Measurements from ENCODE around the gene SBK1.

SBK1 gene

DNA sequence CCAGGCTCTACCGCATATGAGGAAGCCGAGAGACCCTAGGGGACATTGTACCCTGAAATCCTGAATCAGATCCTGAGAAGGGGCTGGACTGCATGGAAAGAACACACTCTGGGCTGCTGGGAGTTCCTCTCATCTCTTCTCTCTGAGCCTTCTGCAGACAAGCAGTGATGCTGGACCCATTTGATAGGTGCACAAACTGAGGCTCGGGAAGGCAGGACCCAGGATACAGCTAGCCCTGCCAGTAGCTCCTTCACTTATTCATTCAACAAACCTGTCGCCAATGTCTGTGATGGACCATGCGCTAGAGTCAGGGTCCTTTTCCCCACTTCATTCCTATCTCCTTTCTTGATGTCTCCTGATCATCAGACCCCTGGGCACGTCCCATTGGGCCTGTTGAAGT is 1.9 kb downstream of the SBK1 start:
- TF ChIP-seq, protein P1, sequence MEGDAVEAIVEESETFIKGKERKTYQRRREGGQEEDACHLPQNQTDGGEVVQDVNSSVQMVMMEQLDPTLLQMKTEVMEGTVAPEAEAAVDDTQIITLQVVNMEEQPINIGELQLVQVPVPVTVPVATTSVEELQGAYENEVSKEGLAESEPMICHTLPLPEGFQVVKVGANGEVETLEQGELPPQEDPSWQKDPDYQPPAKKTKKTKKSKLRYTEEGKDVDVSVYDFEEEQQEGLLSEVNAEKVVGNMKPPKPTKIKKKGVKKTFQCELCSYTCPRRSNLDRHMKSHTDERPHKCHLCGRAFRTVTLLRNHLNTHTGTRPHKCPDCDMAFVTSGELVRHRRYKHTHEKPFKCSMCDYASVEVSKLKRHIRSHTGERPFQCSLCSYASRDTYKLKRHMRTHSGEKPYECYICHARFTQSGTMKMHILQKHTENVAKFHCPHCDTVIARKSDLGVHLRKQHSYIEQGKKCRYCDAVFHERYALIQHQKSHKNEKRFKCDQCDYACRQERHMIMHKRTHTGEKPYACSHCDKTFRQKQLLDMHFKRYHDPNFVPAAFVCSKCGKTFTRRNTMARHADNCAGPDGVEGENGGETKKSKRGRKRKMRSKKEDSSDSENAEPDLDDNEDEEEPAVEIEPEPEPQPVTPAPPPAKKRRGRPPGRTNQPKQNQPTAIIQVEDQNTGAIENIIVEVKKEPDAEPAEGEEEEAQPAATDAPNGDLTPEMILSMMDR (IDR thresholded peaks at IDR 0.05; ENCODE audit: control extremely low read depth, extremely low read depth, low read depth, missing control alignments) = no peak
- ChIA-PET POLR2A (no interaction called here), CTCF (interaction anchor here (1.0 to 2.4 kb wide), 2 partner anchors 23 to 27 kb away, joined by 3 to 6 read pairs; no protein-coding TSS in a partner anchor)
- DNase-seq (ENCODE audit: extremely low spot score) = no peak

DNA sequence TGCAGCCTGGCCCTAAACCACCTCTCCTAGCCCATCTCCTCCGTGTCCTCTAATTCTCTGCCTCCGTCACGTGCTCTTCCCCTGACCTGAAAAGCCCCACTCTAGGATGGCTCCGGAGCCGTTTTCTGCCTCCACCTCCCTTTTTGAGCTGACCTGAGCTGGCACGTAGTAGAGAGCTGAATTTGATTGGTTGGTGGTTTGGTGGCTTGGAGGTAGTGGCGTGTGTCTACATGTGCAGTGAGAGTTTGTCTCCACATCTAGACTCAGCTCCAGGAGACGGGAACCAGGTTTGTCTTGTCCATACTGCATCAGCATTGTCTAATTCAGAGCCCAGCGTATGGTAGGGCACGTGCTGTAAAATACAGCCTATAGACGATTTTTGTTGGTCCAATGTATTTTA is 3.0 kb downstream of the SBK1 start:
- POLR2A ChIA-PET = no interaction called here
- CTCF ChIA-PET = interaction anchor here (1.3 kb wide), 1 partner anchor 17 kb away, joined by 6 read pairs; no protein-coding TSS in a partner anchor
- no peak for DNase-seq (ENCODE audit: extremely low spot score)
- TF ChIP-seq, protein P1 (IDR thresholded peaks at IDR 0.05; ENCODE audit: control extremely low read depth, extremely low read depth, low read depth, missing control alignments) = no peak

DNA sequence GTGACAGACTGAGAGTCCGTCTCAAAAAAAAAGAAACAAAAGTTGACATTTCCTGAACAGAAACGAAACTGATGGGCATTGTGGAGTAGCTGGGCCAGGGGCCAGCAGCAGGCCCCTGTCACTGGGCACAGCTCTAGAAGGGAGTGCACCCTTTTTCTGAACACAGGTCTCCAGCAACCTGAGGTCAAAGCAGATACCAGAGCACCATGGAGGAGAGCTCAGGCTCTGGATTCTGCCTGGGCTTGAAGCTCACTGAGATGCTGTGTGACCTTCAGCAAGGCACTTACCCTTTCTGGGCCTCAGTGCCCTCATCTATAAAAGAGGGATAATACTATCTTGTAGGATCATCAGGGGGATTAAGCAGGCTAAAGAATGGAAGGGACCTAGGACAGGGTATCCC is 5.0 kb downstream of the SBK1 start:
- TF ChIP-seq, protein P1 (IDR thresholded peaks at IDR 0.05; ENCODE audit: control extremely low read depth, extremely low read depth, low read depth, missing control alignments) = no peak
- DNase-seq (ENCODE audit: extremely low spot score) = no peak
- CTCF ChIA-PET = interaction anchor here (1.0 kb wide), 1 partner anchor 21 kb away, joined by 3 read pairs; no protein-coding TSS in a partner anchor
- POLR2A ChIA-PET = no interaction called here

DNA sequence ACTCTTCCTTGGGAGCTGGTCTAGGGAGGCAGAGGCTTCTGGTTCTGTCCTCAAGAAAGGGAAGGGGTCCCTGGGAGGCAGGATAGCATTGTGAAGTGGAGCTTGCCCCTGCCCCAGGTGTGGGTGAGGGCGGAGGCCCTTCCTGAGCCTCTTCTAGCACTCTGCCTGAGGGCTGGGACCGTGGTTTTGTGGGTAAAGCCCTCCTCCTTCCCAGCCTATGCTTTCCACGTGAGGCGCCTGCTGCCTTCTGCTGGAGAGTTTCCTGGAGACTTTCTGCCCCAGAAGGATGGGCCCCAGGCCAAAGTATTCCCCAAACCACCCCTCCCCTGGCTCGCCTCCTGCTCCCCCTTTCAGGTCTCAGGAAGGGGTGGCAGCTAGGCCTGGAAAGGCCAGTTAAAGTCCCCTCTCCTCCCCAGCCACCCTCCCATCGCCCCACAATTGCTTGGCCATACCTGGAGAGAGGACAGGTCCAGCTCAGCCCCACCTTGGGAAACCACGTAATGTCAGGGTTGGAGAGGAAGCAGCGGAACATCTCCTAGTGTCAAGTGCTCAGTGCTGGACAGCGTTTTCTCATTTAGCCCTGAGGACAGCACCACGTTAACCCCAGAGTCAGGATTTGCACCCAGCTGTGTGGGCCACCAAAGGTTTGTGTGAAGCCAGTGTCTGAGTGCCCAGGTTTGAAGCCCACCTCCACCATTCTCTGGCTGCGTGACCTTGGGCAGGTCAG is 5.6 kb downstream of the SBK1 start:
- no peak for DNase-seq (ENCODE audit: extremely low spot score)
- TF ChIP-seq, protein P1 (IDR thresholded peaks at IDR 0.05; ENCODE audit: control extremely low read depth, extremely low read depth, low read depth, missing control alignments) = no peak
- POLR2A ChIA-PET = no interaction called here
- CTCF ChIA-PET = interaction anchor here (1.3 to 3.2 kb wide), 2 partner anchors 10 to 19 kb away, joined by 4 to 12 read pairs; no protein-coding TSS in a partner anchor

DNA sequence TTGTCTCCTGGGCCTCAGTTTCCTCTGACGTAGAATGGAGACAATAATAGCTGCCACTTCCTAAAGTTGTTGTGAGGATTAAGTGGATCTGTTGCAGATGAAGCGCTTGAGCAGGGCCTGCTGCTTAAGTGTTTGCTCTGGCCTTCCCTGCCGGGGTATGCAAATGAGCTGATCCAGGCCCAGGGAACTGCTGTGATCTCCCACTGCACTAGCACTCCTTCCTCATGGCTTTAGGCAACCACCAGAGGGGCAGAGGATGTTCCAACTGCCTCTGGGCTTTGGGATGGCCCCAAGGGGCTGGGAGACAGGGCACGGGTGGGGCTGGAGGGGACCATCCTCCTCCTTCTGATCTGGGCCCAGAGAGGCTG is 6.2 kb downstream of the SBK1 start:
- POLR2A ChIA-PET = no interaction called here
- TF ChIP-seq, protein P1 (IDR thresholded peaks at IDR 0.05; ENCODE audit: control extremely low read depth, extremely low read depth, low read depth, missing control alignments) = no peak
- CTCF ChIA-PET = interaction anchor here (1.3 to 3.2 kb wide), 2 partner anchors 11 to 18 kb away, joined by 4 to 12 read pairs; no protein-coding TSS in a partner anchor
- DNase-seq (ENCODE audit: extremely low spot score) = no peak

DNA sequence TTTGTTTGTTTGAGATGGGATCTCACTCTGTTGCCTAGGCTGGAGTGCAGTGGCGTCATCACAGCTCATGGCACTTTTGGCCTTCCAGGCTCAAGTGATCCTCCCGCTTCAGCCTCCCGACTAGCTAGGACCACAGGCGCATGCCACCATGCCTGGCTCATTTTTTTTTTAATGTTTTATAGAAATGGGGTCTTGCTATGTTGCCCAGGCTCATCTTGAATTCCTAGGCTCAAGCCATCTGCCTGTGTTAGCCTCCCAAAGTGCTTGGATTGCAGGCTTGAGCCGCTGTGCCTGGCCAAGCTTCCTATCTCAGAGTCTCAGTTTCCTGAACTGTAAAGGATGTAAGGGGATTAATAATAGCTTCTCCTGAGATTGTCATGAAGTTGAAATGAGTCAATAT is 8.0 kb downstream of the SBK1 start:
- ChIA-PET POLR2A (no interaction called here), CTCF (interaction anchor here (1.0 to 3.2 kb wide), 6 partner anchors 16 to 27 kb away, joined by 3 to 12 read pairs (median 4); no protein-coding TSS in a partner anchor)
- no peak for DNase-seq (ENCODE audit: extremely low spot score)
- TF ChIP-seq, protein P1 (IDR thresholded peaks at IDR 0.05; ENCODE audit: control extremely low read depth, extremely low read depth, low read depth, missing control alignments) = no peak
